Esophagus (tissue), 2 donors: ENCODE data around the gene HOOK1. TPM values are rescaled to one million over a fixed set of nuclear protein-coding genes. Genes with fewer than 3 reads are reported as not detected.
A peak's percentile ranks its signal among the peaks of the same experiment; 100 is the strongest.
"Not testable (repeated sequence)": the region's sequence is repeated elsewhere in the genome, so short reads cannot be mapped to it uniquely, and the experiment has no call there.

Experiments
- H3K27ac ChIP-seq, 2 donors: one replicate each; pipeline ENCODE4 v1.5.1; 2013; ENCODE audit warnings: low read depth in 2 of 2, mild to moderate bottlenecking in 2 of 2, inconsistent platforms in 1 of 2, low read length in 1 of 2, moderate library complexity in 1 of 2
- H3K27me3 ChIP-seq, 2 donors: one replicate each; pipeline ENCODE4 v1.6.1; 2013; ENCODE audit warnings: low read length in 2 of 2, control low read depth in 1 of 2, mild to moderate bottlenecking in 1 of 2; ENCODE audit not compliant: insufficient read depth in 2 of 2, control insufficient read depth in 1 of 2
- H3K36me3 ChIP-seq, 2 donors: one replicate each; pipeline ENCODE4 v1.6.1; 2013; ENCODE audit warnings: low read length in 1 of 2; ENCODE audit not compliant: control insufficient read depth in 2 of 2, insufficient read depth in 2 of 2
- H3K4me1 ChIP-seq, 2 donors: one replicate each; pipeline ENCODE4 v1.6.1; 2013; ENCODE audit warnings: low read length in 1 of 2; ENCODE audit not compliant: control insufficient read depth in 2 of 2, insufficient read depth in 2 of 2
- H3K4me3 ChIP-seq, 2 donors: one replicate each; pipeline ENCODE4 v1.5.1; 2013; ENCODE audit warnings: low read length in 2 of 2, mild to moderate bottlenecking in 2 of 2, low read depth in 1 of 2, moderate library complexity in 1 of 2
- H3K9me3 ChIP-seq, 2 donors: one replicate each; pipeline ENCODE4 v1.6.1; 2013; ENCODE audit warnings: mild to moderate bottlenecking in 2 of 2, low read depth in 1 of 2, low read length in 1 of 2, moderate library complexity in 1 of 2; ENCODE audit not compliant: control insufficient read depth in 2 of 2, insufficient read depth in 1 of 2
- WGBS, 2 donors: extraction: QIAGEN DNeasy Blood & Tissue Kit; methylation state at CpG; one replicate each; pipeline ENCODE4 v1.1.7; 2013; 5-methylcytosine and 5-hydroxymethylcytosine counted together
- polyA plus RNA-seq, 2 donors: library from polyadenylated mRNA; stranded (reverse); fragments of 200-250 nt; gene quantifications; one replicate each; pipeline ENCODE4 v1.2.3, GENCODE V29; 2013
- donor health status: healthy with polysubstance abuse.
- donor health status: Bipolar disorder and iron deficiency.

HOOK1 gene
- polyA plus RNA-seq, 2 donors: 9.2 to 14.1 TPM

DNA sequence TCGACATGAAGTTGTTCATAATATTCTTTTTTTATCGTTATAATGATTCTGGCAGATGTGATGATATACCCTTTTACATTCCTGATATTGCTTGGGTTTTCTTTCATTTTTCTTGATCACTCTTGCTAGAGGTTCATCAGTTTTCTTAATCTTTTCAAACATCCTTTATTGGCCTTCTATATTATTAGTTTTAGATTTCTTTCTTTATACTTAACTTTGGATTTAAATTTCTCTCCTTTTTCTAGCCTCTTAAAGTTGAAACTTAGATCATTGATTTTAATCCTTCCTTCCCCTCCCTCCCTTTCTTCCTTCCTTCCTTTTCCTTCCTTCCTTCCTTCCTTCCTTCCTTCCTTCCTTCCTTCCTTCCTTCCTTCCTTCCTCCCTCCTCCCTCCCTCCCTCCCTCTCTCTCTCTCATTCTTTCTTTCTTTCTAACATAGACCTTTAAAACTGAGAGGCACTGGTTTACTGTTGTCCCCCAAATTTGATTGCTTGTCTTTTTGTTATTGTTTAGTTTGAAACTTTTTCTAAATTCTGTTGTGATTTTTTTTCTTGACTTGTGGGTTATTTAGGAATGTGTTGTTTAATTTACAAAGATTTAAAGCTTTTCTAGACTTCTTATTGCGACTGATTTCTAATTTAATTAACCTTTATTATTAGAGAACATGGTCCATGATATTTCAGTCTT, 31.6 kb downstream of the HOOK1 start:
- Histone ChIP-seq H3K4me1 (no peaks in the 10 kb centered on the region), H3K9me3 (no peaks in the 10 kb centered on the region), H3K27ac (no peak overlapping the region), H3K36me3 (peaks cover 0 to 2% of the 10 kb centered on the region in 2 donors), H3K27me3 (no peaks in the 10 kb centered on the region), H3K4me3 (no peak overlapping the region)
- WGBS, 2 donors: 93 to 96% methylated on average over 3 of the region's 3 CpGs

- Histone ChIP-seq H3K27me3 (no peaks in the 10 kb centered on the region), H3K27ac (no peak overlapping the region), H3K4me1 (no peaks in the 10 kb centered on the region), H3K4me3 (no peak overlapping the region), H3K36me3 (peaks cover 0 to 2% of the 10 kb centered on the region in 2 donors), H3K9me3 (no peaks in the 10 kb centered on the region)
- WGBS, 2 donors: 84 to 90% methylated on average over 2 of the region's 2 CpGs
Observed at GRCh38 chr1:59846895-59847282, 32.1 kb downstream of the HOOK1 start.

DNA sequence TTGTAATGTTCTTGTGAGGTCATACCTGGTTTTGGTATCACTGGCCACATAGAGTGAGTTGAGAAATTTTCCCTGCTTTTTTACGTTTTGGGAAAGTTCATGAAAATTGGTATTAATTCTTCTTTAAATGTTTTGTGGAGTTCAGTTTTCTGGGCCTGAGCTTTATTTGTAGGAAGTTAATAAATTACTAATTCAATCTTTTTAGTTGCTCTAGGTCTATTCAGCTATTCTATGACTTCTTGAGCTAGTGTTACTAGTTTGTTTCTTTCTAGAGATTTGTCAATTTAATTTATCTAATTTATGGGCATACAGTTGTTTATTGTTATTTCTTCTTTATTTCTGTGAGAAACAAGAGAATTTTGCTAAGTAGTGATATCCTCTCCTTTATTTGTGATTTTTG, 37.4 kb downstream of the HOOK1 start:
- H3K36me3 ChIP-seq: no peaks in the 10 kb centered on the region
- 79 to 81% methylated on average over 1 of the region's 1 CpG for WGBS, 2 donors
- no peaks in the 10 kb centered on the region for H3K4me1 ChIP-seq
- no peaks in the 10 kb centered on the region for H3K9me3 ChIP-seq
- H3K4me3 ChIP-seq: no peak overlapping the region
- H3K27me3 ChIP-seq: no peaks in the 10 kb centered on the region
- H3K27ac ChIP-seq: no peak overlapping the region

DNA sequence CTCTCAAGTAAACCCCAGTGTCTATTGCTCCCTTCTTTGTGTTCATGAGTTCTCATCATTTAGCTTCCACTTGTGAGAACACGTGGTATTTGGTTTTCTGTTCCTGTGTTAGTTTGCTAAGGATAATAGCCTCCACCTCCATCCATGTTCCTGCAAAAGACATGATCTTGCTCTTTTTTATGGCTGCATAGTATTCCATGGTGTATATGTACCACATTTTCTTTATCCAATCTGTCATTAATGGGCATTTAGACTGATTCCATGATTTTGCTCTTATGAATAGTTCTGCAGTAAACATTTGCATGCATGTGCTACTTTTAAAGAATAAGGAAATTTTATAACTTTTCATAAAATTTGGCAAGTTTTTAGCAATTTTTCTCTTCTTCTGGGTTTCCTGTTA, 40.5 kb downstream of the HOOK1 start:
- not testable (repeated sequence) for H3K4me1 ChIP-seq, H3K27me3 ChIP-seq, H3K4me3 ChIP-seq, H3K9me3 ChIP-seq, H3K36me3 ChIP-seq, H3K27ac ChIP-seq
- WGBS, 2 donors: 95 to 100% methylated on average over 1 of the region's 1 CpG

DNA sequence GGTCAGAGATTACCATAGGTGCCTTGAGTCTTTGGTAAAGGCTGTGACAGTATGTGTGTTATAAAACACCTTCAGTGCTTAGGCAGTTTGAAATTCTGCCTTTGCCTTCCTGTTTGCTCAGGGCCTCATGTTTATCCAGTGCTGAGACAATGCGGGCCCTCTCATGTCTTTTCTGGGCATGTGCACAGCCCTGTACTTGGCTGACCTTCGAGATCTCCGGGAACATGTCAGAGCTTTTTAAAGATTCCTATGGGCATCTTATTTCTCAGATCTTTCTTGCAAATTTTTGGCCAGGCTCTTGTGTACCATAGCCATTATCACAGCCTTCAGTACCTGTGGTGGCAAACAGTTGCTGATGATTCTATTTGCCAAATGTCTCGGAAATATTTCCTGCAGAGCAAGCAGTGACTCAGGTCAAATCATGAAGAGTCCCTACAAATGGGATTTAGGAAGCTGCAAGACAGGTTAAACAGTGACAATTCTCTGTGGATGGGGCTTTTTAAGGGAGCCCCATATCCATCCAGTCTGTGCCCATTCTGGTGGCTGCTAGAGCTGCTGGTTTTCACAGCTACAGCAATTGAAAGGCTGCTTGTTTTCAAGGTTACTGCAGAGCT, 42.1 kb downstream of the HOOK1 start:
- H3K4me1 ChIP-seq: no peaks in the 10 kb centered on the region
- no peaks in the 10 kb centered on the region for H3K27me3 ChIP-seq
- H3K36me3 ChIP-seq: no peaks in the 10 kb centered on the region
- no peak overlapping the region for H3K4me3 ChIP-seq
- H3K27ac ChIP-seq: peak overlapping the region; percentile 82 to 91
- H3K9me3 ChIP-seq: no peaks in the 10 kb centered on the region
- 45 to 46% methylated on average over 4 of the region's 4 CpGs for WGBS, 2 donors

DNA sequence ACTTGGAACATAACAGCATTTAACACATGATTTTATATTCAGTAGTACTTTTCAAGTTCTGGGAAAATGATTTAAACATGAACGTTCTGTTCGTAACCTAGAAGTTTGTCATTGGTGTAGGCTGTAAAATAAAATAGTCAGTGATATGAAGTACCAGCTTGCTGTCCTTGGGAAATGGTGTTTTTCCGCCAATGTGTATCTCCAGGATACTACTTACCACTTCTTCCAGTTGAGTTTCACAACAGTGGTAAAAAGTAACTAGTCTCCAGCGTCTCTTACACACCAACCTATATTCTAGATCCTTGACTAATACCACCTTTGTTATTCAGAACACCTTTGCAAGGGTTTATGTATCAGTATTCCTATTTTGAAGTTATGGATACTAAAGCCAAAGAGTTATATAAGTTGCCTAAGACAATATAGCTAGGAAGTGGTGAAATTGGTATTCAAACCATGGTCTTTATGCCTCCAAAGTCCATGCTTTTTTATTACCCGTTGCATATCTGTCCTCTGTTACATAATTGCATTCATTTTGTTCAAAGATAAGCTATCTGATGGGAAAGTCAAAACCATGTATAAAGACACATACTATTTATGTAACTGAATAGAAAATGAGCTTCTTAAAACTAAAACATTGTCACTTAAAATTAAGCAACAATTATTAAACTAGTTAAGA, 43.1 kb downstream of the HOOK1 start:
- no peaks in the 10 kb centered on the region for H3K27me3 ChIP-seq
- H3K9me3 ChIP-seq: no peaks in the 10 kb centered on the region
- H3K36me3 ChIP-seq: no peaks in the 10 kb centered on the region
- H3K27ac ChIP-seq: peak overlapping the region in 1 of 2 donors; percentile 6
- WGBS, 2 donors: 74 to 86% methylated on average over 5 of the region's 5 CpGs
- H3K4me3 ChIP-seq: no peak overlapping the region
- H3K4me1 ChIP-seq: no peaks in the 10 kb centered on the region

DNA sequence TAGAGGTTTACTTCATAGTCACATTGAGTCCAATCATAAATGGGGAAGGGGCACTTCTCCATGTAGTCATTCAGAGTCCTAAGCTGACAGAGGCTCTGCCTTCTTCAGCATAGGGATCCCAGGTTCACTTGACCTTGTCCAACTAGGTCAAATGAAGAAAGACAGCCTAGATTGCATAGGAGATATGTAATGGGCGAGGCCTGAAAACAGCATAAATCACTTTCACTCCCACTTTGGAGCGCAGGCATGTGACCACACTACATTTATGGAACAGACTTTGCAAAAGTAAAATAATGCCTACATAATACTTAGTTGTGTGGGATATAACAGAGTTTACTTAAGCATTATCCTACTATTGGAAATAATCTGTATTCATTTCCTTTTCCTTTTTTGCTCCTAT, 51.7 kb downstream of the HOOK1 start:
- H3K9me3 ChIP-seq: no peaks in the 10 kb centered on the region
- 91 to 98% methylated on average over 2 of the region's 2 CpGs for WGBS, 2 donors
- H3K36me3 ChIP-seq: no peaks in the 10 kb centered on the region
- H3K4me1 ChIP-seq: no peaks in the 10 kb centered on the region
- H3K27ac ChIP-seq: no peak overlapping the region
- H3K27me3 ChIP-seq: no peaks in the 10 kb centered on the region
- H3K4me3 ChIP-seq: no peak overlapping the region

- Histone ChIP-seq H3K36me3 (no peaks in the 10 kb centered on the region), H3K27ac (no peak overlapping the region), H3K27me3 (no peaks in the 10 kb centered on the region), H3K4me1 (no peaks in the 10 kb centered on the region), H3K4me3 (no peak overlapping the region), H3K9me3 (no peaks in the 10 kb centered on the region)
Observed at GRCh38 chr1:59871746-59872145, 57.0 kb downstream of the HOOK1 start.

DNA sequence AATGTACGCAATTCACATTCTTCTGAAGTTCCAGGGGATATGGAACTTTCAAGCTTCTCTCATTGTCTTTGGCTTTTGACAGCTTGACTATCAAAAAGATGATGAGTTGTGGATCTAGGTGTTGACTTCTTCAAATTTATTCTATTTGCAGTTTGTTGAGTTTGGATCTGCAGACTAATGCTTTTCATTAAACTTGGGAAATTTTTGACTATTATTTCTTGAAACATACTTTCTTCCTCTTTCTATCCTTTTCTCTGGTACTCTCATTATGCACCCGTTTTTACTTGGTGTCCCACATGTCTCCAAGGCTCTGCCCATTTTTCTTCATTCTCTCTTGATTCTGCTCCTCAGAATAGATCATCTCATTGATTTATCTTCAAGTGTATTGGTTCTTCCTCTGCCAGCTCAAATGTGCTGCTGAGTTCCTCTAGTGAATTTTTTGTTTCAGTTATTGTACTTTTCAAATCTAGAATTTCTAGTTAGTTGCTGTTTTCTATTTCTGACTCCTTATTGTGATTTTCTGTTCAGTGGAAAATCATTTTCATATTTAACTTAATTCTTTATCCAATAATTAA, 62.4 kb downstream of the HOOK1 start:
- no peaks in the 10 kb centered on the region for H3K36me3 ChIP-seq
- H3K27ac ChIP-seq: no peak overlapping the region
- H3K4me1 ChIP-seq: no peaks in the 10 kb centered on the region
- WGBS, 2 donors: 88 to 91% methylated on average over 2 of the region's 2 CpGs
- H3K27me3 ChIP-seq: no peaks in the 10 kb centered on the region
- H3K9me3 ChIP-seq: no peaks in the 10 kb centered on the region
- H3K4me3 ChIP-seq: no peak overlapping the region
